Nephron progenitor cell (in vitro differentiated cells): Measurements from ENCODE around the gene BLCAP.

Experiments used
- DNase-seq: peaks from one replicate; pipeline ENCODE4 v3.0.0; 2021
- H3K27ac Mint-ChIP-seq: 2 replicates; pipeline ENCODE4 v1.8.0; 2021; ENCODE audit warnings: mild to moderate bottlenecking, moderate library complexity, mixed read lengths
- H3K27me3 Mint-ChIP-seq: 2 replicates; pipeline ENCODE4 v1.8.0; 2021; ENCODE audit warnings: mild to moderate bottlenecking, low read depth, mixed read lengths; ENCODE audit not compliant: poor library complexity
- H3K36me3 Mint-ChIP-seq: 2 replicates; pipeline ENCODE4 v1.8.0; 2021; ENCODE audit warnings: low read depth, mixed read lengths
- H3K4me1 Mint-ChIP-seq: 2 replicates; pipeline ENCODE4 v1.8.0; 2021; ENCODE audit warnings: mixed read lengths
- H3K4me3 Mint-ChIP-seq: 2 replicates; pipeline ENCODE4 v1.8.0; 2021; ENCODE audit warnings: mild to moderate bottlenecking, moderate library complexity, mixed read lengths
- H3K9me3 Mint-ChIP-seq: 2 replicates; pipeline ENCODE4 v1.8.0; 2021; ENCODE audit warnings: mild to moderate bottlenecking, moderate library complexity, mixed read lengths
- TF ChIP-seq, protein P1 (sequence below): fragments of 200-600 bp; sonication (generic); IDR thresholded peaks from 2 replicates; pipeline ENCODE4 v1.5.0; 2021; ENCODE audit warnings: antibody characterized with exemption

Gene BLCAP

GRCh38 chr20:37500311-37500710 lies 27.4 kb downstream of the BLCAP start:
- TF ChIP-seq, protein P1, sequence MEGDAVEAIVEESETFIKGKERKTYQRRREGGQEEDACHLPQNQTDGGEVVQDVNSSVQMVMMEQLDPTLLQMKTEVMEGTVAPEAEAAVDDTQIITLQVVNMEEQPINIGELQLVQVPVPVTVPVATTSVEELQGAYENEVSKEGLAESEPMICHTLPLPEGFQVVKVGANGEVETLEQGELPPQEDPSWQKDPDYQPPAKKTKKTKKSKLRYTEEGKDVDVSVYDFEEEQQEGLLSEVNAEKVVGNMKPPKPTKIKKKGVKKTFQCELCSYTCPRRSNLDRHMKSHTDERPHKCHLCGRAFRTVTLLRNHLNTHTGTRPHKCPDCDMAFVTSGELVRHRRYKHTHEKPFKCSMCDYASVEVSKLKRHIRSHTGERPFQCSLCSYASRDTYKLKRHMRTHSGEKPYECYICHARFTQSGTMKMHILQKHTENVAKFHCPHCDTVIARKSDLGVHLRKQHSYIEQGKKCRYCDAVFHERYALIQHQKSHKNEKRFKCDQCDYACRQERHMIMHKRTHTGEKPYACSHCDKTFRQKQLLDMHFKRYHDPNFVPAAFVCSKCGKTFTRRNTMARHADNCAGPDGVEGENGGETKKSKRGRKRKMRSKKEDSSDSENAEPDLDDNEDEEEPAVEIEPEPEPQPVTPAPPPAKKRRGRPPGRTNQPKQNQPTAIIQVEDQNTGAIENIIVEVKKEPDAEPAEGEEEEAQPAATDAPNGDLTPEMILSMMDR: no peak
- H3K27me3 Mint-ChIP-seq: peaks cover 3% of the 10 kb centered on the region
- H3K9me3 Mint-ChIP-seq: no peaks in the 10 kb centered on the region
- peaks cover 8% of the 10 kb centered on the region for H3K36me3 Mint-ChIP-seq
- no peak overlapping the region for H3K27ac Mint-ChIP-seq
- H3K4me3 Mint-ChIP-seq: no peak overlapping the region
- no peak for DNase-seq
- H3K4me1 Mint-ChIP-seq: no peaks in the 10 kb centered on the region

- Mint-ChIP-seq H3K36me3 (peaks cover 15% of the 10 kb centered on the region), H3K9me3 (no peaks in the 10 kb centered on the region), H3K4me1 (no peaks in the 10 kb centered on the region), H3K4me3 (no peak overlapping the region), H3K27me3 (peaks cover 3% of the 10 kb centered on the region), H3K27ac (no peak overlapping the region)
- DNase-seq: no peak
- TF ChIP-seq, protein P1: no peak
Observed at GRCh38 chr20:37498066-37498665, 29.5 kb downstream of the BLCAP start.

GRCh38 chr20:37494796-37495195 lies 32.9 kb downstream of the BLCAP start:
- Mint-ChIP-seq H3K27me3 (peaks cover 3% of the 10 kb centered on the region), H3K27ac (no peak overlapping the region), H3K4me3 (no peak overlapping the region), H3K9me3 (no peaks in the 10 kb centered on the region), H3K4me1 (no peaks in the 10 kb centered on the region), H3K36me3 (peaks cover 27% of the 10 kb centered on the region)
- TF ChIP-seq, protein P1: no peak
- DNase-seq: no peak

GRCh38 chr20:37494301-37494700 lies 33.4 kb downstream of the BLCAP start:
- Mint-ChIP-seq H3K27ac (no peak overlapping the region), H3K4me3 (no peak overlapping the region), H3K9me3 (no peaks in the 10 kb centered on the region), H3K27me3 (peaks cover 3% of the 10 kb centered on the region), H3K4me1 (no peaks in the 10 kb centered on the region), H3K36me3 (peaks cover 27% of the 10 kb centered on the region)
- TF ChIP-seq, protein P1: no peak
- DNase-seq: no peak

GRCh38 chr20:37492945-37493344 lies 34.7 kb downstream of the BLCAP start:
- Mint-ChIP-seq H3K27me3 (peaks cover 8% of the 10 kb centered on the region), H3K9me3 (no peaks in the 10 kb centered on the region), H3K27ac (no peak overlapping the region), H3K4me3 (no peak overlapping the region), H3K36me3 (peaks cover 19% of the 10 kb centered on the region), H3K4me1 (peaks cover under 1% of the 10 kb centered on the region)
- TF ChIP-seq, protein P1: no peak
- DNase-seq: no peak

- TF ChIP-seq, protein P1: no peak
- Mint-ChIP-seq H3K9me3 (no peaks in the 10 kb centered on the region), H3K36me3 (peaks cover 19% of the 10 kb centered on the region), H3K27me3 (peaks cover 8% of the 10 kb centered on the region), H3K4me1 (peaks cover 5% of the 10 kb centered on the region), H3K4me3 (no peak overlapping the region), H3K27ac (no peak overlapping the region)
- no peak for DNase-seq
Observed at GRCh38 chr20:37492096-37492625, 35.5 kb downstream of the BLCAP start.
